A204.1 (cell line): Measurements from ENCODE around the gene CD300LD.
"Not testable (repeated sequence)": the region's sequence is repeated elsewhere in the genome, so short reads cannot be mapped to it uniquely, and the experiment has no call there.

ENCODE experiments used
- FAIRE-seq: peaks from 2 replicates; lab custom pipeline; 2012; peaks lifted over from hg19 to GRCh38; lab: Jason Lieb, UNC

Gene CD300LD

GRCh38 chr17:74571621-74572270 is 20.3 kb downstream of the CD300LD start:
- no peak for FAIRE-seq

GRCh38 chr17:74569020-74570003 is 22.8 kb downstream of the CD300LD start:
- FAIRE-seq = no peak

- no peak for FAIRE-seq
These were observed 23.8 kb downstream of the CD300LD start for GRCh38 chr17:74568106-74568873.

GRCh38 chr17:74567397-74567796 is 24.7 kb downstream of the CD300LD start, which contains the start of gene CD300H:
Gene CD300H (minus strand): TSS chr17:74567509.
- no peak for FAIRE-seq

GRCh38 chr17:74566132-74566753 is 25.8 kb downstream of the CD300LD start:
- no peak for FAIRE-seq

GRCh38 chr17:74565126-74565525 is 27.0 kb downstream of the CD300LD start:
- FAIRE-seq = no peak

GRCh38 chr17:74563358-74563757 is 28.7 kb downstream of the CD300LD start:
- FAIRE-seq = no peak

GRCh38 chr17:74561586-74561985 is 30.5 kb downstream of the CD300LD start:
- no peak for FAIRE-seq

- FAIRE-seq = no peak
These were observed 33.1 kb downstream of the CD300LD start for GRCh38 chr17:74558882-74559519.

GRCh38 chr17:74558402-74558801 is 33.7 kb downstream of the CD300LD start:
- FAIRE-seq = not testable (repeated sequence)

GRCh38 chr17:74555427-74555940 is 36.6 kb downstream of the CD300LD start:
- no peak for FAIRE-seq

GRCh38 chr17:74554909-74555308 is 37.2 kb downstream of the CD300LD start:
- FAIRE-seq = no peak

- no peak for FAIRE-seq
These were observed 40.0 kb downstream of the CD300LD start for GRCh38 chr17:74552037-74552436.

- FAIRE-seq = no peak
These were observed 41.5 kb downstream of the CD300LD start for GRCh38 chr17:74550602-74551001.

GRCh38 chr17:74549343-74549742 is 42.7 kb downstream of the CD300LD start:
- no peak for FAIRE-seq

- FAIRE-seq = no peak
These were observed 44.3 kb downstream of the CD300LD start for GRCh38 chr17:74547736-74548135.

GRCh38 chr17:74547264-74547663 is 44.8 kb downstream of the CD300LD start:
- FAIRE-seq = no peak

GRCh38 chr17:74546586-74546985 is 45.5 kb downstream of the CD300LD start:
- no peak for FAIRE-seq

- FAIRE-seq = no peak
These were observed 46.2 kb downstream of the CD300LD start, which contains the start of gene CD300C for GRCh38 chr17:74545843-74546230. Gene CD300C (minus strand): TSS chr17:74546115. CDS start chr17:74545782, 333 bp downstream.

- no peak for FAIRE-seq
These were observed 46.9 kb downstream of the CD300LD start for GRCh38 chr17:74544991-74545842.
